BLaER1 treated with 17β-estradiol and CSF1 and Interleukin-3, amounts not matched to agents 10 nM and 100 nM (cell line): ENCODE data around the gene FUT8.

Experiments
- H3K27ac ChIP-seq, 11 experiments: shearing (Covaris generic); formaldehyde crosslinking; 2 replicates each; pipeline ENCODE4 v1.8.1; 2022
- H3K27me3 ChIP-seq, 11 experiments: shearing (Covaris generic); formaldehyde crosslinking; 2 replicates each; pipeline ENCODE4 v1.8.1; 2022
- H3K36me3 ChIP-seq, 11 experiments: shearing (Covaris generic); formaldehyde crosslinking; 2 replicates each; pipeline ENCODE4 v1.8.1; 2022
- H3K4me1 ChIP-seq, 10 experiments: shearing (Covaris generic); formaldehyde crosslinking; 2 replicates each; pipeline ENCODE4 v1.8.1; 2022
- H3K4me2 ChIP-seq, 11 experiments: shearing (Covaris generic); formaldehyde crosslinking; 2 replicates each; pipeline ENCODE4 v1.8.1; 2022
- H3K4me3 ChIP-seq, 10 experiments: shearing (Covaris generic); formaldehyde crosslinking; 2 replicates each; pipeline ENCODE4 v1.8.1; 2022
- H3K9ac ChIP-seq, 11 experiments: shearing (Covaris generic); formaldehyde crosslinking; 2 replicates each; pipeline ENCODE4 v1.8.1; 2022
- H3K9me3 ChIP-seq, 11 experiments: shearing (Covaris generic); formaldehyde crosslinking; replicated peaks in 1 of 11; 2 replicates each; pipeline ENCODE4 v1.8.1; 2022
- H4K20me1 ChIP-seq, 11 experiments: shearing (Covaris generic); formaldehyde crosslinking; 2 replicates each; pipeline ENCODE4 v1.8.1; 2022
- Cebpa-rat ChIP-seq, 11 experiments: shearing (Covaris generic); IDR thresholded peaks; 2 replicates each; pipeline ENCODE4 v1.8.1; 2022

Gene FUT8

DNA sequence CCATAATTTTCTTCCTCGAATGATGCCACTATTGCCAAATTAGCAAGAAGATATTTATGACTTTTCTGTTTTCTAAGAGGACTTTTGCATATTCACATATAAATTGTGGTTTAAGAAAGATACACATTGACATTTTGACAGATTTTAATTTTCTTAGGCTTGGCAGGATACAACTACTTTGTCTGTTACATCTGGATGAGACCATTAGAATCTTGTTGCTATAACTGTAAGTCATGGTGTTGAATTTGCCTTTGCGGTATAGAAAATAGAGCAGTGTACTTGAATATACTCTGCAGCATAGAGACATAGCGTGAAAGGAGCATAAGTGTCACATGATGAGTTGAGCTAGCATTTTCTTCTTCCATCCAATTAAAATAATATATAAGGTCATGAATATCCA is 169.3 kb downstream of the FUT8 start:
- H3K4me3 ChIP-seq, result no peak overlapping the region
- H3K9ac ChIP-seq, result no peak overlapping the region
- H3K9me3 ChIP-seq, result no peaks in the 10 kb centered on the region
- H4K20me1 ChIP-seq, result no peaks in the 10 kb centered on the region
- H3K4me1 ChIP-seq, result no peaks in the 10 kb centered on the region; a peak in 1 of 20 replicates
- TF ChIP-seq Cebpa-rat (IDR thresholded peaks at IDR 0.05), result no peak
- no peak overlapping the region for H3K27ac ChIP-seq
- no peak overlapping the region for H3K4me2 ChIP-seq
- no peaks in the 10 kb centered on the region for H3K27me3 ChIP-seq
- H3K36me3 ChIP-seq, result peaks cover 0 to 4% (median 0%) of the 10 kb centered on the region in 11 experiments; a peak in 6 of 22 replicates

DNA sequence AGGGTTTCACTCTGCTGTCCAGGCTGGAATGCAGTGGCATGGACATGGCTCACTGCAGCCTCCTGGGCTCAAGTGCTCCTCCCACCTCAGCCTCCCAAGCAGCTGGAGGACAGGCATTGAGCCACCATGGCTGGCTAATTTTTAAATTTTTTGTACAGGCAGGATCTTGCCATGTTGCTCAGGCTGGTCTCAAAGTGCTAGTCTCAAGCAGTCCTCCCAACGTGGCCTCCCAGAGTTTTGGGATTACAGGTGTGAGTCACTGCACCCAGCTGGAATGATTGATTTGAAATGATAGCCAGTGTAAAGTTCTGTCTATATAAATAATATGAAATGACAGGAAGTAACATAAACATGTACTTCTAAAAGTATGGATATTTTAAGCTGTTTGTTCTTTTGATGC is 172.7 kb downstream of the FUT8 start:
- Histone ChIP-seq H4K20me1 (no peaks in the 10 kb centered on the region), H3K4me3 (no peak overlapping the region), H3K27me3 (no peaks in the 10 kb centered on the region), H3K4me2 (no peak overlapping the region), H3K27ac (no peak overlapping the region), H3K4me1 (no peaks in the 10 kb centered on the region), H3K9me3 (no peaks in the 10 kb centered on the region), H3K9ac (no peak overlapping the region), H3K36me3 (peaks cover 0 to 1% (median 0%) of the 10 kb centered on the region in 11 experiments; a peak in 3 of 22 replicates)
- no peak for TF ChIP-seq Cebpa-rat (IDR thresholded peaks at IDR 0.05)

GRCh38 chr14:65588426-65589140 is 176.1 kb downstream of the FUT8 start:
- Histone ChIP-seq H3K9me3 (peaks cover 0 to 3% (median 0%) of the 10 kb centered on the region in 11 experiments; a peak in 3 of 22 replicates), H4K20me1 (no peaks in the 10 kb centered on the region), H3K4me2 (no peak overlapping the region), H3K27ac (no peak overlapping the region), H3K9ac (no peak overlapping the region), H3K27me3 (no peaks in the 10 kb centered on the region), H3K4me1 (no peaks in the 10 kb centered on the region), H3K4me3 (no peak overlapping the region), H3K36me3 (peaks cover 0 to 4% (median 0%) of the 10 kb centered on the region in 11 experiments; a peak in 2 of 22 replicates)
- TF ChIP-seq Cebpa-rat (IDR thresholded peaks at IDR 0.05), result no peak

- H3K4me2 ChIP-seq, result no peak overlapping the region
- no peak overlapping the region for H3K9ac ChIP-seq
- H3K4me3 ChIP-seq, result no peak overlapping the region
- H3K27me3 ChIP-seq, result no peaks in the 10 kb centered on the region
- H3K27ac ChIP-seq, result no peak overlapping the region
- no peaks in the 10 kb centered on the region for H4K20me1 ChIP-seq
- H3K4me1 ChIP-seq, result no peaks in the 10 kb centered on the region
- peaks cover 5 to 16% (median 12%) of the 10 kb centered on the region in 11 experiments; a peak in 15 of 22 replicates for H3K36me3 ChIP-seq
- TF ChIP-seq Cebpa-rat (IDR thresholded peaks at IDR 0.05), result no peak; a peak in 1 of 22 replicates
- peaks cover 10 to 25% (median 17%) of the 10 kb centered on the region in 11 experiments for H3K9me3 ChIP-seq
Measured at GRCh38 chr14:65594153-65594881, 181.8 kb downstream of the FUT8 start.

GRCh38 chr14:65594882-65595237 is 182.3 kb downstream of the FUT8 start:
- Histone ChIP-seq H3K4me1 (no peaks in the 10 kb centered on the region), H3K4me2 (no peak overlapping the region), H3K27ac (no peak overlapping the region), H3K4me3 (no peak overlapping the region), H3K27me3 (no peaks in the 10 kb centered on the region), H3K36me3 (peaks cover 5 to 16% (median 12%) of the 10 kb centered on the region in 11 experiments; a peak in 15 of 22 replicates), H3K9me3 (peaks cover 10 to 25% (median 17%) of the 10 kb centered on the region in 11 experiments), H3K9ac (no peak overlapping the region), H4K20me1 (no peaks in the 10 kb centered on the region)
- no peak for TF ChIP-seq Cebpa-rat (IDR thresholded peaks at IDR 0.05)

- H4K20me1 ChIP-seq, result no peaks in the 10 kb centered on the region
- H3K27ac ChIP-seq, result no peak overlapping the region
- no peaks in the 10 kb centered on the region for H3K27me3 ChIP-seq
- H3K4me2 ChIP-seq, result no peak overlapping the region
- H3K9me3 ChIP-seq, result peaks cover 8 to 26% (median 13%) of the 10 kb centered on the region in 11 experiments
- no peak overlapping the region for H3K4me3 ChIP-seq
- no peak for TF ChIP-seq Cebpa-rat (IDR thresholded peaks at IDR 0.05)
- no peak overlapping the region for H3K9ac ChIP-seq
- H3K36me3 ChIP-seq, result peaks cover 0 to 13% (median 5%) of the 10 kb centered on the region in 11 experiments; a peak in 15 of 22 replicates
- no peaks in the 10 kb centered on the region for H3K4me1 ChIP-seq
Measured at GRCh38 chr14:65599375-65599774, 186.8 kb downstream of the FUT8 start.

- TF ChIP-seq Cebpa-rat (IDR thresholded peaks at IDR 0.05), result no peak
- H3K4me3 ChIP-seq, result no peak overlapping the region
- no peak overlapping the region for H3K9ac ChIP-seq
- peaks cover 0 to 7% (median 0%) of the 10 kb centered on the region in 11 experiments; a peak in 2 of 22 replicates for H3K36me3 ChIP-seq
- no peak overlapping the region for H3K4me2 ChIP-seq
- no peak overlapping the region for H3K27ac ChIP-seq
- no peaks in the 10 kb centered on the region for H3K27me3 ChIP-seq
- H3K4me1 ChIP-seq, result no peaks in the 10 kb centered on the region
- H4K20me1 ChIP-seq, result no peaks in the 10 kb centered on the region
- peaks cover 0 to 19% (median 4%) of the 10 kb centered on the region in 11 experiments; a peak in 9 of 22 replicates for H3K9me3 ChIP-seq
Measured at GRCh38 chr14:65600742-65601141, 188.2 kb downstream of the FUT8 start.

- TF ChIP-seq Cebpa-rat (IDR thresholded peaks at IDR 0.05), result no peak
- Histone ChIP-seq H3K4me3 (no peak overlapping the region), H3K27me3 (no peaks in the 10 kb centered on the region), H4K20me1 (no peaks in the 10 kb centered on the region), H3K9ac (no peak overlapping the region), H3K9me3 (peaks cover 0 to 13% (median 4%) of the 10 kb centered on the region in 11 experiments; a peak in 7 of 22 replicates), H3K4me2 (no peak overlapping the region), H3K4me1 (no peaks in the 10 kb centered on the region), H3K27ac (no peak overlapping the region), H3K36me3 (peaks cover 0 to 7% (median 0%) of the 10 kb centered on the region in 11 experiments; a peak in 1 of 22 replicates)
Measured at GRCh38 chr14:65604535-65604934, 192.0 kb downstream of the FUT8 start.

DNA sequence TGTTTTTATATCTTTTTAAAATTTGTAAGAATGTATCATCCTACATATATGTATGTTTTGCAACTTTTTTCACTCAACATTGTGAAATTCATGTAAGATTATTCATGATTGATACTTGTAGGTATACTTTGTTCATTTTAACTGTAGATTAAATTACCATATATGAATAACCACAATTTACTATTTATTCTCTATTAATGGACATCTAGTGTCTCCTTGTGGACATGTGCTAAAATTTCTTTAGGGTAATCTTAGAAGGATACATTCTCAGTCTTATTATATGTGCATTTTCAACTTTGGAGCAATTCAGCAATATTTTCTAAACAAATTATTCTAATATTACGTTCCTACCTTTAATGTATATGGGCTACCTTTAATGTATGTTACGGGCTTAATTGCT is 192.4 kb downstream of the FUT8 start:
- no peak for TF ChIP-seq Cebpa-rat (IDR thresholded peaks at IDR 0.05)
- Histone ChIP-seq H3K4me3 (no peak overlapping the region), H4K20me1 (no peaks in the 10 kb centered on the region), H3K4me2 (no peak overlapping the region), H3K27me3 (no peaks in the 10 kb centered on the region), H3K36me3 (peaks cover 0 to 7% (median 0%) of the 10 kb centered on the region in 11 experiments; a peak in 1 of 22 replicates), H3K9me3 (peaks cover 0 to 13% (median 4%) of the 10 kb centered on the region in 11 experiments; a peak in 7 of 22 replicates), H3K4me1 (no peaks in the 10 kb centered on the region), H3K27ac (no peak overlapping the region), H3K9ac (no peak overlapping the region)
